ENCODE data around the gene TRIM37.

TRIM37 gene

GRCh38 chr17:59001158-59001814, 105.4 kb downstream of the TRIM37 start:
- peak overlapping the region; percentile 20 for H3K4me3 ChIP-seq (ENCODE audit: low read depth, low read length)
- no peak for TF ChIP-seq CTCF (IDR thresholded peaks at IDR 0.05; ENCODE audit: low read depth, low read length)
- peak; percentile 61 for DNase-seq (ENCODE audit: low read depth, low spot score)
- in situ Hi-C loops (cut with HindIII; ENCODE audit: low sequenced_read_pairs), result no loop called here

- H3K4me3 ChIP-seq (ENCODE audit: low read depth, low read length), result no peak overlapping the region
- TF ChIP-seq CTCF (IDR thresholded peaks at IDR 0.05; ENCODE audit: low read depth, low read length), result no peak
- in situ Hi-C loops (cut with HindIII; ENCODE audit: low sequenced_read_pairs), result no loop called here
- no peak for DNase-seq (ENCODE audit: low read depth, low spot score)
Observed at GRCh38 chr17:59000022-59000421, 106.7 kb downstream of the TRIM37 start.

GRCh38 chr17:58999500-58999899, 107.2 kb downstream of the TRIM37 start:
- no peak for DNase-seq (ENCODE audit: low read depth, low spot score)
- TF ChIP-seq CTCF (IDR thresholded peaks at IDR 0.05; ENCODE audit: low read depth, low read length), result no peak
- no peak overlapping the region for H3K4me3 ChIP-seq (ENCODE audit: low read depth, low read length)
- in situ Hi-C loops (cut with HindIII; ENCODE audit: low sequenced_read_pairs), result no loop called here

GRCh38 chr17:58998871-58999270, 107.8 kb downstream of the TRIM37 start:
- in situ Hi-C loops (cut with HindIII; ENCODE audit: low sequenced_read_pairs), result no loop called here
- no peak for TF ChIP-seq CTCF (IDR thresholded peaks at IDR 0.05; ENCODE audit: low read depth, low read length)

GRCh38 chr17:58997756-58998553, 108.7 kb downstream of the TRIM37 start:
- TF ChIP-seq CTCF (IDR thresholded peaks at IDR 0.05; ENCODE audit: low read depth, low read length), result no peak
- in situ Hi-C loops (cut with HindIII; ENCODE audit: low sequenced_read_pairs), result no loop called here
- DNase-seq (ENCODE audit: low read depth, low spot score), result no peak
- H3K4me3 ChIP-seq (ENCODE audit: low read depth, low read length), result no peak overlapping the region

More at GRCh38 chr17:58998871-58999270, 107.8 kb downstream of the TRIM37 start:
- no peak overlapping the region for H3K4me3 ChIP-seq (ENCODE audit: low read depth, low read length)
- DNase-seq (ENCODE audit: low read depth, low spot score), result no peak

GRCh38 chr17:58996968-58997367, 109.7 kb downstream of the TRIM37 start:
- H3K4me3 ChIP-seq (ENCODE audit: low read depth, low read length), result no peak overlapping the region
- in situ Hi-C loops (cut with HindIII; ENCODE audit: low sequenced_read_pairs), result no loop called here
- no peak for DNase-seq (ENCODE audit: low read depth, low spot score)
- TF ChIP-seq CTCF (IDR thresholded peaks at IDR 0.05; ENCODE audit: low read depth, low read length), result no peak
